ENCODE results near the gene ELMO2.

The ELMO2 gene

DNA sequence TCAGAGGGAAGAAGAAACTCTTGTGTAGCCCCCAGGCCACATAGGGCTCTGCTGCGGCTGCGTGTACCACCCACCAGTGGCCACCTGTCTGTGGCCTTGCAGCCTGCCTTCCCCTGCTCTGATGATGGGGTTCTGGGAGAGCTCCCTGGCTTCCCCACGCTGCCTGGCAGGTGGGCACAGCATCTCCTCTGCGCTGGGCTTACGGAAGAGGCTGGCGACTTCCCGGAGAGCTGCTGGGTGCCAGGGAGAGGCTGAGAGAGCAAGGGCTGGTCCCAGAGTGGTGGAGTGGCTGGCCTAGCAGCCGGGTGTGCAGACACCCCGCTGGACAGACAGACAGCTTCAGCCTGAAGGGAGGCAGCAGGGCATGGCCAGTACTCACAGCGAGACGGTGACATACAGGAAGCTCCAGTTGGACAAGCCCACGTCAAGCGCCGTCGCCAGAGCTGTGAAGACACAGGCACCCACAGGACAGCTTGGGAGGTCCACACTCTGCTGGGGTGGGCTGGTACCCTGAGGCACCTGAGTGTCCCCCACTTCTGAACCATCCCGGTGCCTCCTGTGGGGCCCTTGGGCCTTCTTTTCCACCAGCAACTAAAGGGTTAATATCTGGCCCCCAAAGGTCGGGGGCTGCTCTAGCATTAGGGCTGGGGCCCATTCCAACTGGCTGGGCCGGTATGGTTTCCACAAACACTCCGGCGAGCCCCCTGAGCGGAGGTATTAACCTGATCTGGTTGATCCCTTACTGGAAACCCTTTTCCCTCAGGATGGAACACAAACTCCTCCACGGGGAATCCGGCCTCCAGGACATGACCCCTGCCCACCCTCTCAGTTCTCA, 50.0 kb downstream of the ELMO2 start:
- Histone ChIP-seq H2AFZ (ENCODE audit: low read depth) (no peak overlapping the region), H3K4me1 (ENCODE audit: low read depth, poor library complexity, severe bottlenecking) (peaks cover 11% of the 10 kb centered on the region), H3K4me3 (IDR thresholded peaks at IDR 0.05; ENCODE audit: insufficient read depth, low read depth, low read length) (no peak overlapping the region), H3K27me3 (ENCODE audit: insufficient read depth, low read depth) (no peaks in the 10 kb centered on the region), H3K36me3 (ENCODE audit: insufficient read depth) (peaks cover 3% of the 10 kb centered on the region; the same call in 1 of the 2 replicates), H3K9ac (no peak overlapping the region), H3K4me2 (no peak overlapping the region), H3K79me2 (ENCODE audit: insufficient read depth, low read depth) (peaks cover 16% of the 10 kb centered on the region), H3K27ac (no peak overlapping the region), H4K20me1 (ENCODE audit: insufficient read depth) (no peaks in the 10 kb centered on the region; the same call in 1 of the 2 replicates)
- TF ChIP-seq, protein P1, sequence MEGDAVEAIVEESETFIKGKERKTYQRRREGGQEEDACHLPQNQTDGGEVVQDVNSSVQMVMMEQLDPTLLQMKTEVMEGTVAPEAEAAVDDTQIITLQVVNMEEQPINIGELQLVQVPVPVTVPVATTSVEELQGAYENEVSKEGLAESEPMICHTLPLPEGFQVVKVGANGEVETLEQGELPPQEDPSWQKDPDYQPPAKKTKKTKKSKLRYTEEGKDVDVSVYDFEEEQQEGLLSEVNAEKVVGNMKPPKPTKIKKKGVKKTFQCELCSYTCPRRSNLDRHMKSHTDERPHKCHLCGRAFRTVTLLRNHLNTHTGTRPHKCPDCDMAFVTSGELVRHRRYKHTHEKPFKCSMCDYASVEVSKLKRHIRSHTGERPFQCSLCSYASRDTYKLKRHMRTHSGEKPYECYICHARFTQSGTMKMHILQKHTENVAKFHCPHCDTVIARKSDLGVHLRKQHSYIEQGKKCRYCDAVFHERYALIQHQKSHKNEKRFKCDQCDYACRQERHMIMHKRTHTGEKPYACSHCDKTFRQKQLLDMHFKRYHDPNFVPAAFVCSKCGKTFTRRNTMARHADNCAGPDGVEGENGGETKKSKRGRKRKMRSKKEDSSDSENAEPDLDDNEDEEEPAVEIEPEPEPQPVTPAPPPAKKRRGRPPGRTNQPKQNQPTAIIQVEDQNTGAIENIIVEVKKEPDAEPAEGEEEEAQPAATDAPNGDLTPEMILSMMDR (conservative IDR thresholded peaks at IDR 0.05; ENCODE audit: low read depth, low read length): no peak

DNA sequence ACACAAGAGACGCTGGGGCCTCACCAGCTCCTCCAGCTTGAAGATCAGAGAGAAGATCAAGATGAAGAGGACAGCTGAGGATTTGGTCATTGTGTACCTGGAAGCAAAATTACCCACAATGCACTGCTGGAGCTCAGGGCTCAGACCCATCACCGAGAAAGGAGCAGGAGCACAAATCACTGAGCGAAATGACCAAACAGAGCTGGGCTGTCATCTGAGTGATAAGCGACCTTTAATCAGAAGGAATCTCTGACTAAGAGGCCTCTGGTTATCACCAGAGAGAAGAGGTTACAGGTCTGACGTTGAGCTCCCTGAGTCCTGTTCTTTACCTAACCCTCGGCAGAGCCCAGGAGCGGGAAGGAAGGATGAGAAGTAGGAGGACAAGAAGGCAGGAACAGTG, 50.6 kb downstream of the ELMO2 start:
- peaks cover 3% of the 10 kb centered on the region; the same call in 1 of the 2 replicates for H3K36me3 ChIP-seq (ENCODE audit: insufficient read depth)
- no peak overlapping the region for H3K27ac ChIP-seq
- no peak overlapping the region for H3K9ac ChIP-seq
- peaks cover 16% of the 10 kb centered on the region for H3K4me1 ChIP-seq (ENCODE audit: low read depth, poor library complexity, severe bottlenecking)
- H3K4me3 ChIP-seq (IDR thresholded peaks at IDR 0.05; ENCODE audit: insufficient read depth, low read depth, low read length): no peak overlapping the region
- TF ChIP-seq, protein P1 (conservative IDR thresholded peaks at IDR 0.05; ENCODE audit: low read depth, low read length): no peak
- H2AFZ ChIP-seq (ENCODE audit: low read depth): no peak overlapping the region
- no peaks in the 10 kb centered on the region for H3K27me3 ChIP-seq (ENCODE audit: insufficient read depth, low read depth)
- no peaks in the 10 kb centered on the region for H4K20me1 ChIP-seq (ENCODE audit: insufficient read depth)
- no peak overlapping the region for H3K4me2 ChIP-seq
- peaks cover 10% of the 10 kb centered on the region for H3K79me2 ChIP-seq (ENCODE audit: insufficient read depth, low read depth)

DNA sequence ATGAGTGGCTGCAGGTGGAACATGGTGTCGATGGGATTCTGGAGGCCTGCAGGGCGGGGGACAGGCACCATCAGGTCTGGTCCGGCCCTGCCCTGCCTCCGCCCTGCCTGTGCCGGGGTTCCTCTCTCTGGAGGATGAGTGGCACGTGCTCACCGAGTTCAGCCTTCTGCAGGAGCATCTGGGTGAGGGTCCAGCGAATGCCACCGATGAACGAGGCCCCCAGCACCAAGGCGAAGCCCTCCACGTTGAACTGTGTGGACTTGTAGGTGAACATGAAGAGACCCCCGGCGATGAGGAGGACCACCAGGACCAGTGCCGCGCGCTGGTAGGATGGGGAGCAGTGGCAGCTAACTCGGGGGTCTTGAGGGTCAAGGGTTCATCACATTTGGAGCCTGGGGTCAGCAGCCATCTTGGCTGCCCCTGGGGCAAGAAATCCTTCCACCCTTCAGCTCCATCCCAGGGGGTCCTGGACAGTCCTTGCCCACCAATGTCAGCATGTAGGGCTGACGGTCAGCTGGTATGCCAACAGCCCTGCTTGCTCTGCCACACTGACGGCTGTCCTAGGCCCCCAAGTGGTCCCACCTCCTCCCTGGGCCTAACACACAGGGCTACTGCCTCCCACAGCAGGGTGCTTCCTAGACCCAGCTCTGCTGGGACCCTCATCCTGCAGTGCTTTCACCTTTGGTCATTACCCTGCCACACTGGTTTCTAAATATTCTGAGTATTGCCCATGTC, 51.3 kb downstream of the ELMO2 start:
- H2AFZ ChIP-seq (ENCODE audit: low read depth): no peak overlapping the region
- peaks cover 23% of the 10 kb centered on the region for H3K4me1 ChIP-seq (ENCODE audit: low read depth, poor library complexity, severe bottlenecking)

DNA sequence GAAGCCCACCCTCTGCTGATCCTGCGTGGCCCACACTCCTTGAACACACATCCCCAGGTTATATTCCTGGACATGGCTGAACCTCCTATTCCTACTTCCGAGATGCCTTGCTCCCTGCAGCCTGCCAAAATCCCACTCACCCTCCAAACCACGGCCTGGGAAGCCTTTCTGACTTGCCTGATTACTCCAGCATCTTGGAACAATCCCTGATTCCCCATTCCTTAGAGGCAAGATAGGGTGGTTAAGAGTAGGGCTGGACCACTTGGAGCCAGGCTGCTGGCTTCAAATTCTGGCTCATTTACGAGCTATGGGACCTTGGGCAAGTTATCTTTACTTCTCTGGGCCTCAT, 52.2 kb downstream of the ELMO2 start:
- Histone ChIP-seq H3K4me2 (no peak overlapping the region), H3K9ac (no peak overlapping the region), H3K27me3 (ENCODE audit: insufficient read depth, low read depth) (no peaks in the 10 kb centered on the region), H4K20me1 (ENCODE audit: insufficient read depth) (no peaks in the 10 kb centered on the region), H3K36me3 (ENCODE audit: insufficient read depth) (peaks cover 3% of the 10 kb centered on the region; the same call in 1 of the 2 replicates), H3K79me2 (ENCODE audit: insufficient read depth, low read depth) (no peaks in the 10 kb centered on the region), H3K4me3 (IDR thresholded peaks at IDR 0.05; ENCODE audit: insufficient read depth, low read depth, low read length) (no peak overlapping the region), H2AFZ (ENCODE audit: low read depth) (no peak overlapping the region), H3K27ac (no peak overlapping the region), H3K4me1 (ENCODE audit: low read depth, poor library complexity, severe bottlenecking) (peaks cover 32% of the 10 kb centered on the region)
- TF ChIP-seq, protein P1 (conservative IDR thresholded peaks at IDR 0.05; ENCODE audit: low read depth, low read length): no peak

More for the DNA sequence above, 51.3 kb downstream of the ELMO2 start:
- H3K79me2 ChIP-seq (ENCODE audit: insufficient read depth, low read depth): peaks cover 6% of the 10 kb centered on the region
- TF ChIP-seq, protein P1 (conservative IDR thresholded peaks at IDR 0.05; ENCODE audit: low read depth, low read length): no peak
- no peaks in the 10 kb centered on the region for H4K20me1 ChIP-seq (ENCODE audit: insufficient read depth)
- no peak overlapping the region for H3K4me2 ChIP-seq
- no peak overlapping the region for H3K4me3 ChIP-seq (IDR thresholded peaks at IDR 0.05; ENCODE audit: insufficient read depth, low read depth, low read length)
- no peaks in the 10 kb centered on the region for H3K27me3 ChIP-seq (ENCODE audit: insufficient read depth, low read depth)
- H3K9ac ChIP-seq: no peak overlapping the region
- H3K36me3 ChIP-seq (ENCODE audit: insufficient read depth): peaks cover 3% of the 10 kb centered on the region; the same call in 1 of the 2 replicates
- no peak overlapping the region for H3K27ac ChIP-seq

Data from KMS-11 (cell line).